K562 (cell line): ENCODE measurements around the gene MINK1. TPM values are rescaled to one million over a fixed set of nuclear protein-coding genes. Genes with fewer than 3 reads are reported as not detected.

Experiments
- ATAC-seq: fragments of 200-7000 bp; cut with Tn5 transposase; 3 replicates; pipeline ENCODE4 v1.9.1; 2020; ENCODE audit warnings: moderate library complexity
- BruUV-seq: library from RNA; stranded (reverse); fragments of 400-500 nt; replicated peaks from 2 replicates; lab custom pipeline; 2021; lab: Mats Ljungman, UMichigan
- CTCF ChIA-PET: fragments of 300-600 bp; formaldehyde crosslinking; extraction: SDS; loops from one replicate; lab custom pipeline; 2021; ENCODE audit warnings: low intra/inter-chr PET ratio; lab: Yijun Ruan, JAX
- POLR2A ChIA-PET: fragments of 300-600, 350-650 bp; sonication (Branson Sonifier 250); formaldehyde crosslinking; extraction: SDS; loops from one replicate; lab custom pipeline; 2021; ENCODE audit warnings: antibody characterized with exemption, inconsistent platforms; lab: Yijun Ruan, JAX
- DNase-seq, 4 experiments: peaks; one replicate each; pipeline versions ENCODE4 v3.0.0 to v3.0.0-alpha.2; 2011 to 2018; ENCODE audit warnings: low spot score in 3 of 4, mixed read lengths in 3 of 4; ENCODE audit errors: extremely low read depth in 1 of 4
- FAIRE-seq: peaks from 2 replicates; lab custom pipeline; 2011; peaks lifted over from hg19 to GRCh38; lab: Jason Lieb, UNC
- H2AFZ ChIP-seq: 2 replicates; pipeline ENCODE4 v1.6.0; 2011; ENCODE audit warnings: low read depth, low read length, control low read depth, inconsistent platforms
- H3K27ac ChIP-seq: fragments of 200-600 bp; 3 replicates; pipeline ENCODE4 v1.8.0; 2011; ENCODE audit warnings: low read depth, mild to moderate bottlenecking, control low read depth, inconsistent platforms, low read length, moderate library complexity, mixed read lengths; ENCODE audit errors: extremely low read depth
- H3K27me3 ChIP-seq, 2 experiments: fragments of 300-600 bp in 1 of 2; 2 replicates in 1 of 2; 3 replicates in 1 of 2; pipeline versions ENCODE4 v1.6.0 to v1.8.0; 2011; ENCODE audit warnings: inconsistent platforms in 2 of 2, low read length in 2 of 2, mild to moderate bottlenecking in 1 of 2, mixed read lengths in 1 of 2, moderate library complexity in 1 of 2; ENCODE audit not compliant: control insufficient read depth in 2 of 2, insufficient read depth in 2 of 2
- H3K36me3 ChIP-seq: fragments of 300-600 bp; 3 replicates; pipeline ENCODE4 v1.8.0; 2011; ENCODE audit warnings: mild to moderate bottlenecking, low read length, inconsistent platforms; ENCODE audit not compliant: control insufficient read depth, insufficient read depth
- H3K4me1 ChIP-seq, 2 experiments: fragments of 200-600 bp in 1 of 2; replicated peaks in 1 of 2; 2 replicates in 1 of 2; 3 replicates in 1 of 2; pipeline versions ENCODE4 v1.5.1 to v1.8.0; 2011; ENCODE audit warnings: inconsistent platforms in 2 of 2, low read length in 2 of 2, mild to moderate bottlenecking in 1 of 2, mixed read lengths in 1 of 2, moderate library complexity in 1 of 2; ENCODE audit not compliant: control insufficient read depth in 2 of 2, insufficient read depth in 2 of 2
- H3K4me2 ChIP-seq: 2 replicates; pipeline ENCODE4 v1.6.1; 2011; ENCODE audit warnings: low read length, control low read depth, inconsistent platforms, mixed read lengths; ENCODE audit not compliant: insufficient read depth
- H3K4me3 ChIP-seq: fragments of 200-600 bp; sonication (generic), shearing (Covaris generic); 2 replicates; pipeline ENCODE4 v1.5.1; 2016; ENCODE audit warnings: control low read depth, inconsistent platforms
- H3K79me2 ChIP-seq: fragments of 200-600 bp; 3 replicates; pipeline ENCODE4 v1.8.0; 2011; ENCODE audit warnings: low read length, inconsistent platforms; ENCODE audit not compliant: control insufficient read depth, insufficient read depth
- H3K9ac ChIP-seq, 2 experiments: 2 replicates each; pipeline versions ENCODE4 v1.6.0 to v1.6.1; 2011; ENCODE audit warnings: low read depth in 2 of 2, low read length in 2 of 2, control low read depth in 1 of 2, inconsistent platforms in 1 of 2, mild to moderate bottlenecking in 1 of 2, mixed read lengths in 1 of 2; ENCODE audit not compliant: insufficient read depth in 1 of 2
- H3K9me1 ChIP-seq: one replicate; pipeline ENCODE4 v1.6.0; 2011; ENCODE audit warnings: inconsistent platforms, mild to moderate bottlenecking, low read length, moderate library complexity; ENCODE audit not compliant: control insufficient read depth, insufficient read depth
- H3K9me3 ChIP-seq: replicated peaks from 2 replicates; pipeline ENCODE4 v1.5.1; 2011; ENCODE audit warnings: low read depth, low read length, inconsistent platforms; ENCODE audit not compliant: control insufficient read depth, insufficient read depth
- H4K20me1 ChIP-seq: replicated peaks from 2 replicates; pipeline ENCODE4 v1.6.1; 2011; ENCODE audit warnings: low read length, inconsistent platforms, mixed read lengths; ENCODE audit not compliant: control insufficient read depth, insufficient read depth
- FOXA1 ChIP-seq: fragments of 450-650 bp; IDR thresholded peaks from 2 replicates; pipeline ENCODE4 v1.6.1; 2016; ENCODE audit warnings: mild to moderate bottlenecking, borderline replicate concordance
- IFI16 ChIP-seq: fragments of 250-450 bp; sonication (Bioruptor Pico); IDR thresholded peaks from 2 replicates; pipeline ENCODE4 v2.1.2; 2022; ENCODE audit warnings: mild to moderate bottlenecking, inconsistent platforms
- ILF3 ChIP-seq: fragments of 450-650 bp; IDR thresholded peaks from 2 replicates; pipeline ENCODE4 v1.6.1; 2018; ENCODE audit warnings: antibody characterized with exemption, mild to moderate bottlenecking, moderate library complexity, borderline replicate concordance
- LEF1 ChIP-seq: fragments of 450-650 bp; IDR thresholded peaks from 2 replicates; pipeline ENCODE4 v1.6.1; 2016; ENCODE audit warnings: mild to moderate bottlenecking
- ZNF586 ChIP-seq: fragments of 450-650 bp; formaldehyde crosslinking; conservative IDR thresholded peaks from 2 replicates; pipeline ENCODE4 v1.4.0; 2020; ENCODE audit warnings: mild to moderate bottlenecking, moderate library complexity
- WGBS: fragments of 100-300 bp; shearing (Covaris generic); methylation state at CpG from one replicate; pipeline ENCODE4 v1.1.6; 2016; ENCODE audit warnings: low coverage, mixed read lengths; ENCODE audit not compliant: insufficient coverage; ENCODE audit errors: missing lambda C conversion rate; 5-methylcytosine and 5-hydroxymethylcytosine counted together
- in situ Hi-C: fragments of 300-500 bp; cut with MboI; formaldehyde crosslinking; loops from 4 replicates; pipeline ENCODE4 v1.15.0; 2018; ENCODE audit warnings: inconsistent platforms, mixed read lengths
- intact Hi-C: fragments of 100-400 bp; cut with micrococcal nuclease; formaldehyde crosslinking; loops from 2 replicates; pipeline ENCODE4 v1.14.2; 2022
- polyA plus RNA-seq, 8 experiments: library from polyadenylated mRNA; depleted of rRNA in 4 of 8; stranded (reverse) in 5 of 8; unstranded in 3 of 8; fragments of >200 nt; fragmentation: Nextera tagmentation in 2 of 8; fragmentation: Illumina TruSeq in 1 of 8; extraction: Ambion mirVana in 2 of 8; extraction: Trizol in 1 of 8; gene quantifications; 2 replicates each; pipeline versions ENCODE4 v1.2.1 to v1.2.3, GENCODE V29; 2011 to 2014; ENCODE audit warnings: inconsistent platforms in 1 of 8, missing spikeins in 1 of 8
- total RNA-seq, 7 experiments: library from RNA; depleted of rRNA in 6 of 7; stranded (reverse); fragments of >200 nt in 6 of 7; fragmentation: Illumina TruSeq in 2 of 7; extraction: Trizol in 2 of 7; gene quantifications; 2 replicates each; pipeline versions ENCODE4 v1.2.1 to v1.2.3, GENCODE V29; 2011 to 2021; ENCODE audit warnings: low replicate concordance in 1 of 7
- TF ChIP-seq, protein P1 (sequence below), 2 experiments: fragments of 450-650 bp in 1 of 2; sonication (generic) in 1 of 2; formaldehyde crosslinking in 1 of 2; IDR thresholded peaks; 2 replicates each; pipeline versions ENCODE4 v1.7.1 to v1.9.0; 2016 to 2022; ENCODE audit warnings: inconsistent platforms in 1 of 2, mild to moderate bottlenecking in 1 of 2, missing genetic modification reagents in 1 of 2

Gene MINK1
- total and polyA plus RNA-seq, 9 of the 15 experiments (the other 6 are each of a cell fraction or from before 2014, with no cell fraction given), result 0.11 to 54.2 (median 14.9) TPM

DNA sequence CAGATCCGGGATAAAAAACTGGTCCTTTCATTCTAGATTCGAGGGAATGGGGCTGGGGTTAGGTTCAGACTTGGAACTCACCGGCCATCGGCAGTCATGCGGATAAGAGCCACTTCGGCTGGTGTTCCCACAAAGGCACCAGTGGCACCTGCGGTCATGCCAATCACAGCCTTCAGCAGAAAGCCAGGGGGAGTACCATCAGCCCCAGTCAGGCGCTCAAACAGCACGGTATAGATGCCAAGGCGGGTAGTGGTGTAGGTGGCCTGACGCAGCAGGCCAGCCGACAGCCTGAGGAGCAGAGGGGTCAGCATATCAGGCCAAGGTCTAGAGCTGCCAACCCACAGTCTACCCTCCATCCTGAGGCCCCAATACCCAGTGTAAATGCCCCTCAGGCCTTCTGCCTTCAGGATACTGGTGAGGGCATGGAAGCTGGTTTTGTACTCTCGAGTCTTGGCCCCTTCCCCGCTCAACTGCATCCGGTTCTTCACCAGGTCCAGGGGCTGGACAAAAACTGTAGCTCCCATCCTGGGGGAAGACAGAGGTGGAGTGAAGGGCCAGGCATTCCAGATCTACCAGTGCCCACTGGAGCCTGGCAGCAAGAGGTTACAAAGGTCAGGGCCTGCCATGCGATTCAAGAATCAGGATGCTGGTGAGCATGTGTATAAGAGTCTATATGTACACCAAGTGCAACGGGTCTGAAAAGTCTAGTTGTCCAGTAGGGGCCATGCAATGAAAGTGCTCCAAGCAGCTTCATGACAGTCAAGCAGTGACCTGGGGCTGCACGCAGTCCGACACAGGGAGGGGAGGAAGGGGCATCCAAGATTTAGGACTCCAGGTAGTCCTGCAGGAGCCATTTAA lies 105.8 kb downstream of the MINK1 start:
- Histone ChIP-seq H3K4me3 (peak overlapping the region; percentile 96), H3K9me3 (no peaks in the 10 kb centered on the region), H3K36me3 (peaks cover 52% of the 10 kb centered on the region), H3K4me2 (peak overlapping the region; percentile 96), H4K20me1 (no peaks in the 10 kb centered on the region), H3K27ac (peak overlapping the region; percentile 90), H3K9ac (peak overlapping the region; percentile 95 to 98), H3K4me1 (peaks cover 13 to 32% of the 10 kb centered on the region in 2 experiments; a peak in 4 of 5 replicates), H2AFZ (peak overlapping the region; percentile 64), H3K79me2 (peaks cover 53% of the 10 kb centered on the region), H3K9me1 (no peaks in the 10 kb centered on the region), H3K27me3 (no peaks in the 10 kb centered on the region)
- peak in 2 of 4 experiments; percentile 7 to 25 for DNase-seq
- intact Hi-C loops (no loop called here), in situ Hi-C loops (no loop called here)
- BruUV-seq, result TSS peak; percentile 21
- CTCF ChIA-PET, result no interaction called here
- FAIRE-seq, result no peak
- POLR2A ChIA-PET, result interaction anchor here (0.6 to 1.6 kb wide), 5 partner anchors 11 to 63 kb away, joined by 3 to 20 read pairs (median 3); partner anchors contain the start of genes ENO3 and PFN1
- ATAC-seq, result peak; percentile 1; the same call in 2 of the 3 replicates
- WGBS, result 49% methylated on average over 16 of the region's 19 CpGs
- TF ChIP-seq ILF3, result no peak
- TF ChIP-seq LEF1, result no peak
- TF ChIP-seq, protein P1, sequence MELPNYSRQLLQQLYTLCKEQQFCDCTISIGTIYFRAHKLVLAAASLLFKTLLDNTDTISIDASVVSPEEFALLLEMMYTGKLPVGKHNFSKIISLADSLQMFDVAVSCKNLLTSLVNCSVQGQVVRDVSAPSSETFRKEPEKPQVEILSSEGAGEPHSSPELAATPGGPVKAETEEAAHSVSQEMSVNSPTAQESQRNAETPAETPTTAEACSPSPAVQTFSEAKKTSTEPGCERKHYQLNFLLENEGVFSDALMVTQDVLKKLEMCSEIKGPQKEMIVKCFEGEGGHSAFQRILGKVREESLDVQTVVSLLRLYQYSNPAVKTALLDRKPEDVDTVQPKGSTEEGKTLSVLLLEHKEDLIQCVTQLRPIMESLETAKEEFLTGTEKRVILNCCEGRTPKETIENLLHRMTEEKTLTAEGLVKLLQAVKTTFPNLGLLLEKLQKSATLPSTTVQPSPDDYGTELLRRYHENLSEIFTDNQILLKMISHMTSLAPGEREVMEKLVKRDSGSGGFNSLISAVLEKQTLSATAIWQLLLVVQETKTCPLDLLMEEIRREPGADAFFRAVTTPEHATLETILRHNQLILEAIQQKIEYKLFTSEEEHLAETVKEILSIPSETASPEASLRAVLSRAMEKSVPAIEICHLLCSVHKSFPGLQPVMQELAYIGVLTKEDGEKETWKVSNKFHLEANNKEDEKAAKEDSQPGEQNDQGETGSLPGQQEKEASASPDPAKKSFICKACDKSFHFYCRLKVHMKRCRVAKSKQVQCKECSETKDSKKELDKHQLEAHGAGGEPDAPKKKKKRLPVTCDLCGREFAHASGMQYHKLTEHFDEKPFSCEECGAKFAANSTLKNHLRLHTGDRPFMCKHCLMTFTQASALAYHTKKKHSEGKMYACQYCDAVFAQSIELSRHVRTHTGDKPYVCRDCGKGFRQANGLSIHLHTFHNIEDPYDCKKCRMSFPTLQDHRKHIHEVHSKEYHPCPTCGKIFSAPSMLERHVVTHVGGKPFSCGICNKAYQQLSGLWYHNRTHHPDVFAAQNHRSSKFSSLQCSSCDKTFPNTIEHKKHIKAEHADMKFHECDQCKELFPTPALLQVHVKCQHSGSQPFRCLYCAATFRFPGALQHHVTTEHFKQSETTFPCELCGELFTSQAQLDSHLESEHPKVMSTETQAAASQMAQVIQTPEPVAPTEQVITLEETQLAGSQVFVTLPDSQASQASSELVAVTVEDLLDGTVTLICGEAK (IDR thresholded peaks at IDR 0.05), result 0 out of 2 replicates have a peak, but pooled peaks have one; percentile 28
- TF ChIP-seq, protein P1 (CRISPR knock-in tag; IDR thresholded peaks at IDR 0.05), result no peak
- TF ChIP-seq ZNF586 (CRISPR knock-in tag), result no peak
- TF ChIP-seq IFI16, result no peak
- TF ChIP-seq FOXA1, result no peak
